GM21360 (cell line): ENCODE results near the gene CST9.
A peak's percentile ranks its signal among the peaks of the same experiment; 100 is the strongest.
"Not testable (repeated sequence)": the region's sequence is repeated elsewhere in the genome, so short reads cannot be mapped to it uniquely, and the experiment has no call there.

ENCODE experiments used
- ATAC-seq: cut with Tn5 transposase; IDR thresholded peaks from one replicate; pipeline ENCODE4 v1.9.1; 2021; ENCODE audit warnings: mild to moderate bottlenecking, moderate library complexity; ENCODE audit not compliant: unreplicated experiment

Gene CST9

DNA sequence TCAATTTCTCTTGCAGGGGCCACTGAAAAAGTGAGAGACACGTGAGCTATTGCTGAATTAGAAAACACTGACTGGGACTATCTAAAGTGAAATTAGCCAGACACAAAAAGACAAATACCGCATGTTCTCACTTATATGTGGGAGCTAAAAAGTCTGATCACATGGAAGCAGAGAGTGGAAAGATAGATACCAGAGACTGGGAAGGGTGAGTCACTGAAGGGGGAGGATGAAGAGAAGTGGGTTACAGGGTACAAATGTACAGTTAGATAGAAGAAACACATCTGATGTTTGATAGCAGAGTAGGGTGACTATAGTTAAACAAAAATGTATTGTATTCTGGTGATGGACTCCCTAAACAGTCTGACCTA, 18.6 kb upstream of the CST9 start:
- ATAC-seq: no peak

DNA sequence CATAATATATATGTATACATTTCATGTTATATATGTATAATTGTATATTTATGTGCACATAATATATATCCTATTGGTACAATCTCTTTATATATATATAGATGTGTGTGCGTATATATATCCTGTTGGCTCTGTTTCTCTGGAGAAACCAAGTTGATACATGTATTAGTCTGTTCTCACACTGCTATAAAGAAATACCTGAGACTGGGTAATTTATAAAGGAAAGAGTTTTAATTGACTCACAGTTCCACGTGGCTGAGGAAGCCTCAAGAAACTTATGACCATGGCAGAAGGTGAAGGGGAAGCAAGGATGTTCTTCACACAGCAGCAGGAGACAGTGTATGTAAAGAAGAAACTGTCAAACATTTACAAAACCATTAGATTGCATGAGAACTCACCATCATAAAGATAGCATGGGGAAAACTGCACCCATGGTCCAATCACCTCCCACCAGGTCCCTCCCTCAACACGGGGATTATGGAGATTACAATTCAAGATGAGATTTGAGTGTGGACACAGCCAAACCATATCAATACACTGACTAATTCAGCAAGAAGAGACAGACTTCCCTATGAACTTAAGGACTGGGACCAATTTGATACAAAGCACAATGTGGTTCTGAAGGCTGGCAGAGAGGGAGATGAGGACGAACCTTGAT, 18.1 kb upstream of the CST9 start:
- no peak for ATAC-seq

DNA sequence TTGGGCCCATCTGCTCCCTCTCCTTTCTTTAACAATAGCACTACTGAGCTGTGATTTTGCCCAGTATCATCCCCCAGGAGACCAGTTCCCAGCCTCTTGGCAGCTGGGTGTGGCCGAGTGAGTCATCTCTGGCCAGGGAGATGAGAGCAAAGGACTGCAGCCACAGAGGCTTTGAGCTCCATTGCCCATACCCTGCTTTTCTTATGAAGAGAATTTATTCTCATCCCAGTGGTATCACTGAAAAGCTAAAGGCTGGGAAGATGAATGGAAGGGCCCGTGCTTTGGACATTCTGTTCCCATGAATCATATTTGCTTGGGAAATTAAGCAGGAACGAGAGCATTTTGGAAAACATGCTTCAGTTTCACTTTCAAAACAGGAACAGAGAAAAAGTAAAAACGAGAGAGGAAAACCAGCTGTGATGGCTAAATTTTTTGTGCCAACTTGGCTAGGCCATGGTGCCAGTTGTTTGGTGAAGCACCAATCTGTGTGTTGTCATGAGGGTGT, 17.2 kb upstream of the CST9 start:
- peak; percentile 84 for ATAC-seq

DNA sequence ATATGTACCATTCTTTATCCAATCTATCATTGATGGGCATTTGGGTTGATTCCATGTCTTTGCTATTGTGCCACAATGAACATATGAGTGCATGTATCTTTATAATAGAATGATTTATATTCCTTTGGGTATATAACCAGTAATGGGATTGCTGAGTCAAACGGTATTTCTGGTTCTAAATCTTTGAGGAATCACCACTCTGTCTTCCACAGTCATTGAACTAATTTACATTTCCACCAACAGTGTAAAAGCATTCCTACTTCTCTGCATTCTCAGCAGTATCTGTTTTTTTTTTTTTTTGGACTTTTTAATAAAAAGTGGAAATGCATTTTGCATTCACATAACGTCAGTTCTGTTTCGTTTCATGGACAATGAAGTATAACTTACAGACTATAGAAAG, 16.7 kb upstream of the CST9 start:
- not testable (repeated sequence) for ATAC-seq

DNA sequence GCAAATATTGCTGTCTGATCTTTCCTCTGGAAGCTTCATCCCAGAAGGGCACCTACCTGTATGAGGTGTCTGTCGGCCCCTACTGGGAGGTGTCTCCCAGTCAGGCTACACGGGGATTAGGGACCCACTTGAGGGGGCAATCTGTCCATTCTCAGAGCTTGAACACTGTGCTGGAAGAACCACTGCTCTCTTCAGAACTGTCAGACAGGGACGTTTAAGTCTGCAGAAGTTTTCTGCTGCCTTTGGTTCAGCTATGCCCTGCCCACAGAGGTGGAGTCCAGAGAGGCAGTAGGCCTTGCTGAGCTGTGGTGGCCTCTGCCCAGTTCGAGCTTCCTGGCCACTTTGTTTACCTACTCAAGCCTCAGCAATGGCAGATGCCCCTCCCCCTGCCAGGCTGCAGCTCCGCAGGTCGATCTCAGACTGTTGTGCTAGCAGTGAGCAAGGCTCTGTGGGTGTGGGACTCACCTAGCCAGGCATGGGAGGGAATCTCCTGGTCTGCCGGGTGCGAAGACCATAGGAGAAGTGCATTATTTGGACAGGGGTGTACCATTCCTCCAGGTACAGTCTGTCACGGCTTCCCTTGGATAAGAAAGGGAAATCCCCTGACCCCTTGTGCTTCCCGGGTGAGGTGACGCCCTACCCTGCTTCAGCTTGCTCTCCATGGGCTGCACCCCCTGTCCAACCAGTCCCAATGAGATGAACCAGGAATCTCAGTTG, 15.1 kb upstream of the CST9 start:
- not testable (repeated sequence) for ATAC-seq

DNA sequence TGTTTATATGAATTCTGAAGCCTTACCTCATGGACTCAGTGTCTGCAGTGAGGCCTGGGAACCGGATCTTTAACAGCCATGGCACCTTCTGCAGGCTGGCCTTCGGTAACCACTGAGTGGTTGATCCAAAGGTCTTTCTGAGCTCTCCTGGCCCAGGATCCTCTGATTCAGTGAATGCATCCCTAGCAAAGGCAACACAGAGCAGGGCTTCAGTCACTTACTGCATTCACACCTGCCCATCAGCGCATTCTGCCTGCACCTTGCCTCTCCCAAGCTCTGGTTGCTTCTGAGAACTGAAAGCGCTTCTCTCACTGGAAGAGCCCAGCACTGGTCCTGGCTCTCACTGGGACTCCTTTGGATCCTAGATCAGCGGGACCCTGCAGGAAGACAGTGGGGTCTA, 8.4 kb upstream of the CST9 start:
- no peak for ATAC-seq

DNA sequence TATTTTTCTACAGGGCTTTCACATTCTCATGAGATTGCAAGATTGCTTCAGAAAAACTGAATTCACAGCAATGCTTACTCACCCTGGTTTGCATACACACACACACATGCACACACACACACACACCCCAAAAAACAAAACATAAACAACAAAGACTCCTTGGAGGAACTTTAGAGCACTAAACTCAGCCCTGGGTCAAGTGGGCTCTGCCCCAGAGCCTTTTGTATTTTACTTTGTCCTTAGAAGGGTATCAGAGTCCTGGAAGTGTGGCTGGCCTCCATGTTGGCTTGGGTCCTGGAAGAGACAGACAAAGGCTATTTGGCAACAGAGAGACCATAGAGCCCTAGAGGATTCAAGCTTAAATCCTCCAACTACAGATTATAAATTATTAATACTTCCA, 8.0 kb upstream of the CST9 start:
- no peak for ATAC-seq

DNA sequence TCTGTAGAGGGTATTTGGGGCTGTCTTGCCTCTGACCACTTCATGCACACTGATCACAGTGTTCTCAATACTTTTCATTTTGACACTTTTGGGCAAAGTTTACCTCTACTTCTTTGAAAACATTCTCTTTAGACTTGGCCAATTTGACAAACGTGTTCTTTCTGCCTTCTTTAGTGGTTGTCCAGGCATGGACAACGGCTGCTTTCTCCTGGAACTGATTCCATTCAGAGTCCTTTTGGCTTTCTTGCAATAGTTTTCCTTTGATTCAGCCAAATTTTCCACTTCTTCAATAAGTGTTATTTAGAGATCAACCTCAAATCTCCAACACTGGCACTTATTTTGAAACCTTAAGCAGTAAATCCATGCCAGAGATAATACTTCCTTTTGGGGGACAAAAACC, 6.7 kb upstream of the CST9 start:
- ATAC-seq: no peak

DNA sequence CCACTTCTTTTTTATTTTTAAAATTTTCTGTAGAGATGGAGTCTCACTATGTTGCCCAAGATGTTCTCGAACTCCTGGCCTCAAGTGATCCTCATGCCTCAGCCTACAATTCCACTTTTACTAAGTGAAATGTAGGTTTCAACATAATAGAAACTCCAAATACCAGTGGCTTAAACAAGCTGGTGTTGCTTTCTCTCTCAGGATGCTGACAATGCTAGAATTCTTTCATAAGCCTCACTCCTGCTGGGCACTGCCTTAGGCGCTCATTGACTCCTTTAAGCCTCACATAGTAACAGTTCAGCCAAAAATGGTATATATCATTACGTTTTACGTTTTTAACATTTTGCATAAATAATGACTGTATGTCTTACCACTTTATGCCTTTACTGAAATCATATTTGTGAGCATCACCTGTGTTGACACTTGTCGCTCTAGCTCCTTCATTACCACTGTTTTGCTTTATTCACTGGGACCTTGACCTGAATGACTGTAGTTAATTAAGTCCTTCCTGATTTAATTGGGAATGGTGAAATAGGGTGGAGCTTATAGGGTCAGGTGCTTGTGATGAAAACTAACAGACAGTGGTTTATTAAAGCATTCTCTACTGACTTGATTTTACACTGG, 3.9 kb upstream of the CST9 start:
- ATAC-seq: no peak

DNA sequence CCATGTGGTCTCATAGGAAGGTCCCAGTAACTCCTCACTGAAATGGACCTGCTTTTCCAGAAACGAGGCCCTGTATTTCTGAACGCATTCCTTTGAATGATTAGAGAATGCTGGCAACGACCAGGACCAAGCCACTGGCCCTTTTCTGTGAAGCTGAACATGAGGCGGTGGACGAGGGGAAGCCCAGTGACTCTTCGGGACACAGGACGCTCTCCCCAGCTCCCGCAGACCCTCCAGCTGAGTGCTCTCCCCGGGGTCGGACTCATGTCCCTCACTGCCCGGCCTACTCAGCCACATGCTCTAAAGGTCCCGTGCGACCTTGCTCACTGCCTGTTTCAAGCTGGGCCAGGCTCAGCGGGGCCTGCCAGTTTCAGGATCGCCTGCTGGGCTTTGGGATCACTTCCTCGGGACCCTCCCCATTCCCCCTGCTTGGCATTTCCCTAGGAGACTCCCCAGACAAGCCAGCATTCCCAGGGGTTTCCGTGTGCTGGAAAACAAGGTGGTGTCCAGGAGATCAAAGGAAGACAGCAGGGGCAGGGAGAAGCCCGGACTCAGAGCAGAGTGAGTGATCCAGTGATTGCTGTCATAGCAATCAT, 2.6 kb upstream of the CST9 start:
- no peak for ATAC-seq

DNA sequence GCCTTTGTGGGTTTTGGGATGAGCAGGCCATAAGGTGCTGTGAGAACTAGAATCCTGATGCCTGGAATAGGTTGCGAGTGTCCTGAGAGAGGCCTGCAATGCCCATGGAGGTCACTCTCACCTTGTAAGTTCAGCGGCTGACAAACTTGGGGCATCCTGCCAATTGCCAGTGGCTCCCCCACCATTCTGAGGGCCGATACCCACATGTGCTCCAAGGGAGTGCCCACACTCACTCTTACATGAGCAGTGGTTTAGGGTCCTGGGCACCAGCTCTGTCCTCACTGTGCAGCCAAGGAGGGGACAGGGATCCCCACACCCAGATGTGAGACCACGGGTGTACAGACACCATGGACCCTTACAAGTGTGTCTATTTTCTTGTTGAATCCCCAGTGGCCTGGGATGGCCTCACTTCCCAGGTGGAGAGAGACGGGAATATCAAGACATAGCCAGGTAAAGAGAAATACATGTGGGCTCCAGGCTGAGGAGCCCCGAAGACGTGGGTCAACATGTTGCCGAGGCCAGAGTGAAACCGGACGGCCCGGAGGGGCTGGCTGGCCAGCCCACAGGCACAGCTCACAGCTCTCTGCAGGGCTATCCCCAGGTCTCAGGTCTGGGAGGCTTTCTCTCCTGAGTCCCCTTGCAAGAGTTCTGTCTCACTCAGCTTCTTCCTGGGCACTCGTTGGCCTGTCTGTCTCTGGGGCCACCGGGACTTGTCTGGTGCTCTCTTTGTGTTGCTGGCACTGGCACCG, 2.0 kb upstream of the CST9 start:
- no peak for ATAC-seq

DNA sequence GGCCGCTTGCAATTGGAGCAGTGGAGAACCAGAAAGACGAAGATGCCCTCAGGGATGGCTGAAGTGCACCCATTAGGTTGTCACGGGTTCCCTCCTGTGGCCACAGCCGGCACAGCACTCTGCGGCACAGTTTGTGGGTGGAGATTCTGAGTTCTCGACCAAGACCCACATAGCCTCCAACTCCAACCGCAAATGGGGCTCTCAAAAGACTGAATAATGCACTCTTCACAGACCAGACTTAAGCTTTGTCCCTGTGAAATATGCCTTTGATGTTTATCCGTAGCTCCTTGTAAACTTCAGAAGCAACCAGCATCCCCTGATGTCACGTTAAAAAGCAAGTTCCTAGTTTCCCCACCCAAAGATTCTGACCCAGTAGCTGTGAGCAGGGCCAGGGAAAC, 934 bp upstream of the CST9 start:
- ATAC-seq: peak; percentile 87

DNA sequence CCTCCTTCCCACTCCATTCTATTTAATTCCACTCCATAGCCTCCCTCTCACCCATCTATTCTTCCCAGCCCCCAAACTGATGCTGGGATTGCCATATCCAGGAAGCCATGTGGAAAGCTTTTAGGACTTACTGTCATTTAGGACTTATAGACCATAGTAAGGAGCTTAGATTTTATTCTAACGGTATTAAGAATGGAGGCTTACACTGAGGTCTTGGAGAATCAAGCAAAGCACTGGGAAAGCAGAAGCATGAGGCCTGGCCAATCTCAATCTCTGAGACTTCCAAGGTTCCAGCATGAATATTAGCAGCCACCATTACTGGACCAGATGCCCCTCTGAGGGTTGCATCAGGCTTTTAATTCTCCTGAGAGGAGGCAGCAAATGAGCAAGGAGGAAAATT, 1.4 kb downstream of the CST9 start:
- ATAC-seq: no peak

DNA sequence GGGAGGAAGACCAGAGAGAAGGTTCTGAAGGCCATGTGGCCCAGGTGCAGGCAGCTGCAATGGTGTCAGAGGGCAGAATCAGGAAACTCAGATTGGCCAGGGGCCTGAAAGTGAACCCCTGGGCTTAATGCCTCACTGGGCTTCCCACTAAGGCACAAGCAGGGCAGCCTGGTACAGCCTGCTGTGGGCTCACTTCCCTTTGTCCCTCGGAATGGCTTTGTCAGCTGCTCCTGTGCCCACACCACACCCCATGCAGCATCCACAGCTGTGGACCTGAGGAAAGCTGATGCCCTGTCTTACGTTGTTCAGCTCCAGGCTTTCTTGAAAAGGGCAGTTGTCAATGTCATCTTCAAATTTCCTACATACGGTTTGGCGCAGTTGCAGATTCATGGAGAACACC, 2.4 kb downstream of the CST9 start:
- no peak for ATAC-seq

DNA sequence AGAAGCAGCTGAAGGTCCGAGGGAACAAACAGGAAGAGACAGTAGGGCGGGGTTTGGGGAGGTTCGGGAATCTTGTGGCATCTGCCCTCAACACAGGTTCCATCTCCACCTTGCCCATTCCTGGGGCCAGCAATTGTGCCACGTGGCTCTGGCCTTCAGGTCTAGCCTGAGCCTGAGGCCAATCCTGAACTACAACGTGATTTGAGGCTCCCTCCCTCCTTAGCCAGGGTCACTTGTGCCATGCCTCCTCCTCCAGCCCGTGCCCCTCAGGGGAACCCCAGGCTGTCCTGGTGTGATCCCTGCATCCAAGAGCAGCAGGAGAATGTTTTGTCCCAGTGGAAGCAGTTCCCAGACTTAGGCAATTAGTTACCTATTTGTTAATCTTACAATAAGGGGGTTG, 3.0 kb downstream of the CST9 start:
- no peak for ATAC-seq

DNA sequence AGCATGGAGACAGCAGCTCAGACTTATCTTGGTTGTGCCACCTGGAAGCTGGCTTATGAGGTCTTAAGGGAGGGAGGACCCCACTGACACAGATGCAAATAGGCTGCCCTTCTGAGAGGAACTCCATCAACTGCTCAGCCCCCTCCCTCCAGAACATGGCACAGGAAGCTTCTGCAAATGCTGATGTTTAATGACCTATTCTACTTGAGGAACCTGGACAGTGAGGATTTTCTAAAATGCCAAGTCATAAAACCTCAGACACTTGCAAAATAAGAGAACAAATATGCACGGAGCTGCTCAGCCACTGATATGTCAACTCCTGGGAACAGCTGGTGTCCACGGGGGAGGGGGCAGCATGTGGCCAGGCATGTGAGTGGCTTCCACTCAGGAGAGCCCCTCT, 3.5 kb downstream of the CST9 start:
- no peak for ATAC-seq

DNA sequence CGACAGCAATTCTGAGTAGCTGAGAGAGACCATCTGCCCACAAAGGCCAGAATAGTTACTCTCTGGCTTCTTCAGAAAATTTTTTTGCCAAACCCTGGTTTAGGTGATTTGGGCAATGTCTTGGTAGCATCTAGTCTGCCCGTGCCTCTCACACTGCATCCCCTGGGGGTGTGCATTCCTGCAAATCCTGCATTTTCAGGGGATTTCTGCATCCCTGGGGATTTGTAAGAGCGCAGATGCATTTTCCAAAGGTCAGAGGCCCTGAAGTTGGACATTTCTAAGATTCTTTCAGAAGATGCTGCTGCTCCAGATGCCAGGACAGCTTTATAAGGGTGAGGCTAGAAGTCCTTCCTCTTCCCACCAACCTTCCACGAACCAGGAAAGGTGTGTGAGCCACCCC, 4.0 kb downstream of the CST9 start:
- no peak for ATAC-seq

DNA sequence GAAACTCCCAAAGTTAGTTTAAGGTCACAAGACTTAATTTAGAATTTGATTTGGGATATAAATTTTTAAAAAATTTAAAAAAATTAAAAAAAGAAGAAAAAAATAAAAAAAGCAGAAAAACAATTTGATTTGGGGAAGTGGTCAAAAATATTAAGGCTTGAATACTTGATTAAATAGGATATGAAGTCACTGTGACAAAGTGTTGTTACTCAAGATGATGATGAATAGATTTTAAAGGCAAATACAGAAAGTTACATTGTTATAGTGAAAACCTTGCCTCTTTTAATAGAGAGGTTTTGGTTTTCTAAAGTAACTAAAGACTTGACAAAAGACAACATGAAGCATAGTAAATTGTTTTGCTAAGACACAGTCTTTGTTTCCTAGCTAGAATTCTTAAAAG, 7.2 kb downstream of the CST9 start:
- no peak for ATAC-seq

DNA sequence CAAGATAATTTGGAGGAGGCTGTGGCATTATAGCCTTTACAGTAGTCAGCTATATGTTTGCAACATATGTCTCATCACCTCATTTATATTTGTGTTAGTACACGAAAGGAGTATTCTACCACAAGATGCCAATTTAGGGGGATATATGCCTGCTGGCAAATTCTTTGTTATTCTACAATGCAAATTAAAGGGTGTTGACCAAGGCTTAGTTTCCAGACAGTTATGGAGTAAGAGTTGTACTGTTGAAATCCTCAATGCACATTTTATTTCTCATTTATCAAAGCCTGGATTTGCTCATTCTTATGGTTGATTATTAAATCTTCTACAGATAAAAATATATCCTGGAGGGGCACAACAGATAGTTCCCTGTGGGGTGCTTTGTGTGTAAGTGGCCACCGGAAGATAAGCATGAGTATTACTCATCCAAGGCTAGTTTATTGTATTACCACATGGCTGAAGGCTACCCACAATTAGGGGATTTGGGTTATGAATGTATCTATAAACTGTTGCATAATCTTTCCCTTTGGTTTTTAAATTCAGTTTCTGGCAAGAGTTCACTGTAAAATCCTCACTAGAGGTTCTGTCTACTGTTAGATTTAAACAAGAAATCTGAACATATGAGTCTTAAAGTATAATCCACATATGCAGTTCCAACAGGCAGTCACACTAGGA, 9.0 kb downstream of the CST9 start:
- no peak for ATAC-seq

DNA sequence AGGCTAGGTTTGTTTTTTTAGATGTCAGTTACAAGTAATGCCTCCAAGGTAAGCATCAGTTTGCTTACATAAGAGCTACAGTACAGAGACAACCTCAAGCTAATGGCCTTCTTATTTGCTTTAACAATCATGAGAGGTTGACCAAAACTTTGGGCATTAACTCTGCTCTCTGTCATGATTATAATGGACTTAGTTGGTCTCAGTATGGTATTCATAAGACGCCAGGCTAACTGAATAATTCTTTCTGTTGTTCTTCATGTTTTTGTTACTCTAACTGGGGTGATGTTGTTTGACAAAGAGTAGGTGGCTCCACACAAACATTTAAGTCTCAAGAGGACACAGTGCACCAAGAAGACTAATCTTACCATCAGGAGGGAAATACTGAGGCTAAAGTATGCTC, 9.8 kb downstream of the CST9 start:
- no peak for ATAC-seq
